Calu3 (cell line): ENCODE results near the gene GTF3C1. TPM values are rescaled to one million over a fixed set of nuclear protein-coding genes. Genes with fewer than 3 reads are reported as not detected.
"Not testable (repeated sequence)": the region's sequence is repeated elsewhere in the genome, so short reads cannot be mapped to it uniquely, and the experiment has no call there.

Experiments
- BruUV-seq: library from RNA; stranded (reverse); fragments of 400-500 nt; replicated peaks from 2 replicates; lab custom pipeline; 2021; lab: Mats Ljungman, UMichigan
- CTCF ChIA-PET: fragments of 300-600 bp; sonication (Branson Sonifier 250); formaldehyde crosslinking; loops from one replicate; lab custom pipeline; 2022; ENCODE audit warnings: antibody characterized with exemption; lab: Charles Lee
- DNase-seq: peaks from one replicate; pipeline ENCODE4 v3.0.0; 2022
- H3K27ac Mint-ChIP-seq: one replicate; pipeline ENCODE4 v1.8.0; 2022; ENCODE audit warnings: mixed read lengths; ENCODE audit not compliant: unreplicated experiment
- H3K27me3 Mint-ChIP-seq: one replicate; pipeline ENCODE4 v1.8.0; 2022; ENCODE audit warnings: mixed read lengths; ENCODE audit not compliant: unreplicated experiment
- H3K36me3 Mint-ChIP-seq: one replicate; pipeline ENCODE4 v1.8.0; 2022; ENCODE audit warnings: mild to moderate bottlenecking, moderate library complexity, mixed read lengths; ENCODE audit not compliant: insufficient read depth, unreplicated experiment
- H3K4me1 Mint-ChIP-seq: one replicate; pipeline ENCODE4 v1.8.0; 2022; ENCODE audit warnings: mild to moderate bottlenecking, low read depth, mixed read lengths; ENCODE audit not compliant: unreplicated experiment
- H3K4me3 Mint-ChIP-seq: one replicate; pipeline ENCODE4 v1.8.0; 2022; ENCODE audit warnings: mild to moderate bottlenecking, low read depth, moderate library complexity, mixed read lengths; ENCODE audit not compliant: unreplicated experiment
- H3K9me3 Mint-ChIP-seq: one replicate; pipeline ENCODE4 v1.8.0; 2022; ENCODE audit warnings: low read depth, mixed read lengths; ENCODE audit not compliant: unreplicated experiment
- intact Hi-C: fragments of 100-400 bp; cut with micrococcal nuclease; formaldehyde crosslinking; loops from one replicate; pipeline ENCODE4 v1.10.0; 2022; ENCODE audit not compliant: unreplicated experiment
- total RNA-seq: library from RNA; stranded (reverse); gene quantifications from 2 replicates; pipeline ENCODE4 v1.2.3, GENCODE V29; 2022
- TF ChIP-seq, protein P1 (sequence below): fragments of 200-600 bp; IDR thresholded peaks from one replicate; pipeline ENCODE4 v1.8.0; 2022; ENCODE audit warnings: antibody characterized with exemption; ENCODE audit not compliant: unreplicated experiment

The GTF3C1 gene
- total RNA-seq, 1 experiment from 2014 or later: 90.9 TPM

DNA sequence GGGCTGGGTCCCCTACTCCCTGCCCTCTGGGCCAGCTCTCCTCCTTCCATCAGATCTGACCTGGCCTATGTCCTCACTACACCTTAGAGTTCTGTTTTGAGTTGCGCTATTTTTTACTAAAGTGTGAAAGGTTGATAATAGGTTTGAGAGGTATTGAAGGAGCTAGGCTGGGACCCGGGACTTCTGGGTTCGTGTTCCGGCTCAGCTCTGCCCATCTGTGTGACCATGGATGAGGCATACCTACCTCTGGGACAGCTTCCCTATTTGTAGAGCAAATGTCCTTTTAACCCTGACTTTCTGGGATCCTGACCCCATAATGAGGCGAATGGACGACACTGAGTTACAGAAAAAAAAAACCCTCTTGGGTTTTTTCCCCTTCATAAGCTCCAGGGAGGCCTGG, 111.8 kb downstream of the GTF3C1 start:
- H3K9me3 Mint-ChIP-seq: no peaks in the 10 kb centered on the region
- H3K27ac Mint-ChIP-seq: no peak overlapping the region
- H3K4me1 Mint-ChIP-seq: no peaks in the 10 kb centered on the region
- H3K36me3 Mint-ChIP-seq: no peaks in the 10 kb centered on the region
- intact Hi-C loops: no loop called here
- DNase-seq: no peak
- BruUV-seq: no TSS peak
- CTCF ChIA-PET: interaction anchor here (0.5 to 0.6 kb wide), 2 partner anchors 18 to 404 kb away, joined by 3 to 4 read pairs; no protein-coding TSS in a partner anchor
- TF ChIP-seq, protein P1, sequence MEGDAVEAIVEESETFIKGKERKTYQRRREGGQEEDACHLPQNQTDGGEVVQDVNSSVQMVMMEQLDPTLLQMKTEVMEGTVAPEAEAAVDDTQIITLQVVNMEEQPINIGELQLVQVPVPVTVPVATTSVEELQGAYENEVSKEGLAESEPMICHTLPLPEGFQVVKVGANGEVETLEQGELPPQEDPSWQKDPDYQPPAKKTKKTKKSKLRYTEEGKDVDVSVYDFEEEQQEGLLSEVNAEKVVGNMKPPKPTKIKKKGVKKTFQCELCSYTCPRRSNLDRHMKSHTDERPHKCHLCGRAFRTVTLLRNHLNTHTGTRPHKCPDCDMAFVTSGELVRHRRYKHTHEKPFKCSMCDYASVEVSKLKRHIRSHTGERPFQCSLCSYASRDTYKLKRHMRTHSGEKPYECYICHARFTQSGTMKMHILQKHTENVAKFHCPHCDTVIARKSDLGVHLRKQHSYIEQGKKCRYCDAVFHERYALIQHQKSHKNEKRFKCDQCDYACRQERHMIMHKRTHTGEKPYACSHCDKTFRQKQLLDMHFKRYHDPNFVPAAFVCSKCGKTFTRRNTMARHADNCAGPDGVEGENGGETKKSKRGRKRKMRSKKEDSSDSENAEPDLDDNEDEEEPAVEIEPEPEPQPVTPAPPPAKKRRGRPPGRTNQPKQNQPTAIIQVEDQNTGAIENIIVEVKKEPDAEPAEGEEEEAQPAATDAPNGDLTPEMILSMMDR: no peak
- H3K4me3 Mint-ChIP-seq: no peak overlapping the region
- peaks cover 52% of the 10 kb centered on the region for H3K27me3 Mint-ChIP-seq

GRCh38 chr16:27436921-27437650, 112.6 kb downstream of the GTF3C1 start:
- CTCF ChIA-PET: interaction anchor here (0.5 kb wide), 1 partner anchor 405 kb away, joined by 3 read pairs; no protein-coding TSS in a partner anchor
- Mint-ChIP-seq H3K4me3 (no peak overlapping the region), H3K27me3 (peaks cover 60% of the 10 kb centered on the region), H3K27ac (no peak overlapping the region), H3K4me1 (no peaks in the 10 kb centered on the region), H3K9me3 (no peaks in the 10 kb centered on the region), H3K36me3 (no peaks in the 10 kb centered on the region)
- TF ChIP-seq, protein P1: no peak
- intact Hi-C loops: no loop called here
- no TSS peak for BruUV-seq
- no peak for DNase-seq

- TF ChIP-seq, protein P1: no peak
- no peak overlapping the region for H3K4me3 Mint-ChIP-seq
- H3K27me3 Mint-ChIP-seq: peaks cover 70% of the 10 kb centered on the region
- intact Hi-C loops: no loop called here
- no peaks in the 10 kb centered on the region for H3K9me3 Mint-ChIP-seq
- no TSS peak for BruUV-seq
- H3K4me1 Mint-ChIP-seq: no peaks in the 10 kb centered on the region
- CTCF ChIA-PET: no interaction called here
- H3K27ac Mint-ChIP-seq: no peak overlapping the region
- DNase-seq: no peak
- H3K36me3 Mint-ChIP-seq: no peaks in the 10 kb centered on the region
Measured at GRCh38 chr16:27436065-27436464, 113.6 kb downstream of the GTF3C1 start.

DNA sequence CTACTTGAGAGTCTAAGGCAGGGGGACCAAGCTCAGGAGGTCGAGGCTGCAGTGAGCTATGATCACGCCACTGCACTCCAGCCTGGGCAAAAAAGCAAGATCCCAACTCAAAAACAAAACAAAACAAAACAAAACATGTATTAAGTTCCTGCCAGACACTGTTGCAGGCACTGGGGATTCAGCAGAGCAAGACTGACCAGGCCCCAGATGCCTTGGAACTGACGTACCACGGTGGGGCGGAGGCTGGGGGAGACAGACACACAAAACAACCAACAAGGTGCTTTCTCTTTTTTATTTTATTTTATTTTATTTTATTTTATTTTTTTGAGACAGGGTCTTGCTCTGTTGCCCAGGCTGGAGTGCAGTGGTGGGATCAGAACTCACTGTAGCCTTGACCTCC, 114.6 kb downstream of the GTF3C1 start:
- H3K4me3 Mint-ChIP-seq, DNase-seq, BruUV-seq, CTCF ChIA-PET, H3K27ac Mint-ChIP-seq, H3K36me3 Mint-ChIP-seq, intact Hi-C loops, H3K9me3 Mint-ChIP-seq, H3K4me1 Mint-ChIP-seq: not testable (repeated sequence)
- peaks cover 76% of the 10 kb centered on the region for H3K27me3 Mint-ChIP-seq
